Liver (tissue), 3 donors: Measurements from ENCODE around the gene SDK2.

Experiments
- CTCF ChIP-seq: fragments of 150-350 bp; IDR thresholded peaks from 2 replicates; pipeline ENCODE4 v1.5.1; 2017; ENCODE audit warnings: improper control_type of control experiment, low read depth, low read length; ENCODE audit not compliant: missing input control
- FOXA1 ChIP-seq: IDR thresholded peaks from 2 replicates; pipeline ENCODE4 v1.6.1; 2016; ENCODE audit warnings: antibody characterized with exemption
- GABPA ChIP-seq, 2 donors: IDR thresholded peaks in 1 of 2; conservative IDR thresholded peaks in 1 of 2; 2 replicates each; pipeline ENCODE4 v1.6.1; 2016; ENCODE audit warnings: antibody characterized with exemption in 2 of 2, mild to moderate bottlenecking in 1 of 2, moderate library complexity in 1 of 2
- HNF4A ChIP-seq, 2 donors: conservative IDR thresholded peaks; 2 replicates each; pipeline ENCODE4 v1.6.1; 2016; ENCODE audit warnings: antibody characterized with exemption in 2 of 2, mild to moderate bottlenecking in 2 of 2
- JUND ChIP-seq, 2 donors: IDR thresholded peaks; 2 replicates each; pipeline ENCODE4 v1.6.1; 2016; ENCODE audit warnings: antibody characterized with exemption in 2 of 2
- MAX ChIP-seq: IDR thresholded peaks from 2 replicates; pipeline ENCODE4 v1.6.1; 2016; ENCODE audit warnings: antibody characterized with exemption
- RAD21 ChIP-seq, 2 donors: IDR thresholded peaks; 2 replicates each; pipeline ENCODE4 v1.6.1; 2016; ENCODE audit warnings: antibody characterized with exemption in 2 of 2, mild to moderate bottlenecking in 2 of 2
- REST ChIP-seq: IDR thresholded peaks from 2 replicates; pipeline ENCODE4 v1.6.1; 2016; ENCODE audit warnings: antibody characterized with exemption, mild to moderate bottlenecking
- TAF1 ChIP-seq: conservative IDR thresholded peaks from 2 replicates; pipeline ENCODE4 v1.6.1; 2016; ENCODE audit warnings: antibody characterized with exemption, mild to moderate bottlenecking
- YY1 ChIP-seq: IDR thresholded peaks from 2 replicates; pipeline ENCODE4 v1.6.1; 2016; ENCODE audit warnings: antibody characterized with exemption, mild to moderate bottlenecking
- TF ChIP-seq, protein P1 (sequence below): IDR thresholded peaks from 2 replicates; pipeline ENCODE4 v1.6.1; 2016; ENCODE audit warnings: antibody characterized with exemption
- TF ChIP-seq, protein P2 (sequence below): IDR thresholded peaks from 2 replicates; pipeline ENCODE4 v1.6.1; 2016; ENCODE audit warnings: antibody characterized with exemption
- donor health status: healthy.
- donor health status: healthy.

GRCh38 chr17:73422121-73422520, 222.1 kb downstream of the SDK2 start:
- TF ChIP-seq CTCF (no peak), HNF4A (conservative IDR thresholded peaks at IDR 0.05) (no peak), FOXA1 (no peak), REST (no peak), MAX (no peak), JUND (IDR thresholded peaks at IDR 0.05) (no peak), YY1 (no peak), TAF1 (no peak), RAD21 (IDR thresholded peaks at IDR 0.05) (no peak), GABPA (IDR thresholded peaks at IDR 0.05 in 1 of 2, conservative IDR thresholded peaks at IDR 0.05 in 1 of 2) (no peak)
- TF ChIP-seq, protein P1, sequence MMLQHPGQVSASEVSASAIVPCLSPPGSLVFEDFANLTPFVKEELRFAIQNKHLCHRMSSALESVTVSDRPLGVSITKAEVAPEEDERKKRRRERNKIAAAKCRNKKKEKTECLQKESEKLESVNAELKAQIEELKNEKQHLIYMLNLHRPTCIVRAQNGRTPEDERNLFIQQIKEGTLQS: no peak
- TF ChIP-seq, protein P2, sequence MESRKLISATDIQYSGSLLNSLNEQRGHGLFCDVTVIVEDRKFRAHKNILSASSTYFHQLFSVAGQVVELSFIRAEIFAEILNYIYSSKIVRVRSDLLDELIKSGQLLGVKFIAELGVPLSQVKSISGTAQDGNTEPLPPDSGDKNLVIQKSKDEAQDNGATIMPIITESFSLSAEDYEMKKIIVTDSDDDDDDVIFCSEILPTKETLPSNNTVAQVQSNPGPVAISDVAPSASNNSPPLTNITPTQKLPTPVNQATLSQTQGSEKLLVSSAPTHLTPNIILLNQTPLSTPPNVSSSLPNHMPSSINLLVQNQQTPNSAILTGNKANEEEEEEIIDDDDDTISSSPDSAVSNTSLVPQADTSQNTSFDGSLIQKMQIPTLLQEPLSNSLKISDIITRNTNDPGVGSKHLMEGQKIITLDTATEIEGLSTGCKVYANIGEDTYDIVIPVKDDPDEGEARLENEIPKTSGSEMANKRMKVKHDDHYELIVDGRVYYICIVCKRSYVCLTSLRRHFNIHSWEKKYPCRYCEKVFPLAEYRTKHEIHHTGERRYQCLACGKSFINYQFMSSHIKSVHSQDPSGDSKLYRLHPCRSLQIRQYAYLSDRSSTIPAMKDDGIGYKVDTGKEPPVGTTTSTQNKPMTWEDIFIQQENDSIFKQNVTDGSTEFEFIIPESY: no peak
